DMS53 treated with DMSO at 0.1 percent for 48 hours (cell line): ENCODE data around the gene ZNF865.
"Not testable (repeated sequence)": the region's sequence is repeated elsewhere in the genome, so short reads cannot be mapped to it uniquely, and the experiment has no call there.

Source experiments
- DNase-seq: peaks from one replicate; lab custom pipeline; 2025; ENCODE audit not compliant: unreplicated experiment; lab: John Stamatoyannopoulos, UW

ZNF865 gene

GRCh38 chr19:55605637-55606470 lies at the start of gene ZNF865:
ZNF865 (plus strand) TSS chr19:55605647; CDS start chr19:55613619, 7,972 bp downstream.
- DNase-seq, result peak; percentile 68

GRCh38 chr19:55559684-55560083 lies 45.8 kb upstream of the ZNF865 start:
- DNase-seq, result no peak

- no peak for DNase-seq
Measured at GRCh38 chr19:55563261-55563690, 42.2 kb upstream of the ZNF865 start.

DNA sequence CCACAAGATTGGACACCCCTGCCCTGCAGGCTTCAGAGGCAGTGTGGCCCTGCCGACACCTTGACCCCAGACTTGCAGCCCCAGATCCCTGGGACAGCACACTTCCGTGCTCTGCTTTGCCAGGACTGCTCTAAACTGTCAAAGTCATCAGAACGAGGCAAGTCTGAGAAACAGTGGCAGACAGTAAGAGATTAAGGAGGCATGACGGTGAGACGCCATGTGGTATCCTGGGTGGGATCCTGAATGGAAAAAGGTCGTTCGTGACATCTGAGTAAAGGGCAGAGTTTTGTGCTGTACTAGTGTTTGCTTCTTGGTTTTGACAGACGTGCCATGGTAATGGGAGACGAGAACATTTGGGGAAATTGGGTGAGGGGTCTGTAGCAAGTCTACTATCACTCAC lies 38.6 kb upstream of the ZNF865 start:
- DNase-seq, result no peak

DNA sequence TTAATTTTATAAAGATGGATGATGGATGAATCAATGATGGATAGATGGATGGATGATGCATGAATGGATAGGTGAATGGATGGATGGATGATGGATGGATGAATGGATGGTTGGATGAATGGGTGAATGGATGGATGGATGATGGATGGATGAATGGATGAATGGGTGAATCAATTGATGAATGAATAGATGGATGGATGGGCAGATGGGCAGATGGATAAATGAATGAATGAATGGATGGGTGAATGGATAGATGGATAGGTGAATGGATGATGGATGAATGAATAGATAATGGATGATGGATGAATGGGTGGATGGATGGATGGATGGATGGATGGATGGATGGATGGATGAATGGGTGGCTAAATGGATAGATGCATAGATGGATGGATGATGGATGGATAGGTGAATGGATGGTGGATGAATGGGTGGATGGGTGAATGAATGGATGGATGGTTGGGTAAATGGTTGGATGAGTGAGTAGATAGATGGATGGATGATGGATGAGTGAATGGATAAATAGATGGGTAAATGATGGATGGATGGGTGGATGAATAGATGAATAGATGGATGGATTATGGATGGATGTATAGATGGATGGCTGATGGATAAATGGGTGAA lies 37.6 kb upstream of the ZNF865 start:
- no peak for DNase-seq

DNA sequence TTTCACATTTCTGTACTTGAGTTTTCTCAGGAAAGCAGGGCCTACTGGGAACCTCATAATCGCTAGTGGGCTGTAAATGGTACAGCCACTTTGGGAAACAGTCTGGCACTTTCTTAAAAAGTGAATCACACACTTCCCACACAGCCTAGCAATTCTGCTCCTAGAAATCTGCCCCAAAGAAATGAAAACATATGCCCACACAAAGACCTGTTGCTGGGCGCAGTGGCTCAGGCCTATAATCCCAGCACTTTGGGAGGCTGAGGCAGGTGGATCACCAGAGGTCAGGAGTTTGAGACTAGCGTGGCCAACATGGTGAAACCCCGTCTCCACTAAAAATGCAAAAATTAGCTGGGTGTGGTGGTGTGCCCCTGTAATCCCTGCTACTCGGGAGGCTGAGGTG lies 36.0 kb upstream of the ZNF865 start:
- not testable (repeated sequence) for DNase-seq

- not testable (repeated sequence) for DNase-seq
Measured at GRCh38 chr19:55573929-55574328, 31.5 kb upstream of the ZNF865 start.

GRCh38 chr19:55576746-55577145 lies 28.7 kb upstream of the ZNF865 start:
- no peak for DNase-seq

DNA sequence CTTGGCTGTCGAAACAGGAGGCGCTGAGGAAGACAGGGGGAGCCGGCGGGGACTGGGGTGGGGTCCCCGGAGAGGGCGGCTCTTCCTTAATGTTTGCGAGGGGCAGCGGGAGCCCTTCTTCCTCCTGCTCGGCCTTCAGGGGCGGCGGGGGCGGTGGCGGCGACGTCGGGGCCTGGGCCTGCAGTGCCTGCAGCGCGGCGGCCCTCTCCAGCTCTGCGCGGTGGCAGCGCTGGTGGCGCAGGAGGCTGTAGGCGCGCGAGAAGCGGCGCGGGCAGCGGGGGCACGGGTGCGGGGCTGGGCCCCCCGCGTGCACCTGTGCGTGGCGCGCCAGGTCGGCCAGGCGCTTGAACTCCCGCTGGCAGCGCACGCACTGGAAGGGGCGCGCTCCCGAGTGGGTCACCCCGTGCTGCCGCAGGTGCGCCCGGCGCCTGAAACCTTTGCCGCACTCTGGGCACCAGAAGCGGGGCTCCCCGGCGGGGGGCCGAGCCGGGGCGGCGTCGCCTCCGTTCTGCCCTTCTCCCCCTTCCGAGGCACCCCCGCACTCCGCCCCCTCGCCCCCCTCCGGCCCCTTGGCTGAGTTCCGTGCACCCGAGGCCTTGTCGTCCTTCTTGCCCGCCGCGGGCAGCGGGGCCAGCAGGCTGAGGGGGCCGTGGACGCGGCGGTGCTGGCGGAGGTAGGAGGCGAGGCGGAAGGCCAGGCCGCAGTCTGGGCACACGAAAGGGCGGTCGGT lies 27.3 kb upstream of the ZNF865 start:
- DNase-seq, result no peak

DNA sequence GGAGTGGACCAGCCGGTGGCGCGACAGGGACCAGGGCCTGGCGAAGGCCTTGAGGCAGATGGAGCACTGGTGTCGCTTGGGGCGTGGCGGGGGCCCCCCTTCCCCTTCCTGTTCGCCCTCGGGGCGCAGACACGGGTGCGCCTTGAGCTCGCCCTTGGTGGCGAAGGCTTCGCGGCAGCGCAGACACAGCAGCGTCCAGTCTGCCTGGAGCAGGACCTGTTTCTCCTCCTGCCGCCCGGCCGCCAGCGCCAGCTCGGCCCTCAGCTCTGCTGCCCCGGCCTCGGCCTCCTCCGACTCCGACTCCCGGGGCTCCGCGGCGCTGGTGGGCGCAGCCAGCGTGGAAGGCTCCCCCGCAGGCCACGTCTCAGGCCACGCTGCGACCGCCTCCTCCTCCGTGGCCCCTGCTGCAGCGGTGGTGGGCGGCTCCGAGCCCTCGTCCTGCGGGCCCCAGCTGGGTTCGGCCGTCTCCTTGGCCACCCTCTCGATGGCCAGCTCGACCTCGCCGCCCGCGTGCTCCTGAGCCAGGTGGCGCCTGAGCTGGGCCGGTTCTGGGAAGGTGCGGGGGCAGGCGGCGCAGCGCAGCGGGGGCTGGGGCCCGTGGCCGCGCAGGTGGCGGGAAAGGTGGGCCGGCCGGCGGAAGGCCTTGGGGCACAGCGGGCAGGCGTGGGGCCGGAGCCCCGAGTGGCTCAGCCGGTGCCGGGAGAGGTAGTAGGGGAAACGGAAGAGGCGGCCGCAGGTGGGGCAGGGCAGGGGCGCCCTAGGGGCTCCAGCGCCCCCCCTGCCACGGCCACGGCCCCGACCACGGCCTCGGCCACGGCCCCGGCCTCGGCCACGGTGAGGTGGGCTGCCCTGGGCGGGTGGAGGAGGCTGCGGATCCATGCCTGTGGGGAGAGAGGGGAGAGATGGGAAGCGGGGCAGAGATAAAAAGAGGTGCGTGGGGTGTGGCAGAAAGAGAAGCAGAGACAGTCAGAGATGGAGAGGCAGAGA lies 26.4 kb upstream of the ZNF865 start:
- DNase-seq, result no peak

DNA sequence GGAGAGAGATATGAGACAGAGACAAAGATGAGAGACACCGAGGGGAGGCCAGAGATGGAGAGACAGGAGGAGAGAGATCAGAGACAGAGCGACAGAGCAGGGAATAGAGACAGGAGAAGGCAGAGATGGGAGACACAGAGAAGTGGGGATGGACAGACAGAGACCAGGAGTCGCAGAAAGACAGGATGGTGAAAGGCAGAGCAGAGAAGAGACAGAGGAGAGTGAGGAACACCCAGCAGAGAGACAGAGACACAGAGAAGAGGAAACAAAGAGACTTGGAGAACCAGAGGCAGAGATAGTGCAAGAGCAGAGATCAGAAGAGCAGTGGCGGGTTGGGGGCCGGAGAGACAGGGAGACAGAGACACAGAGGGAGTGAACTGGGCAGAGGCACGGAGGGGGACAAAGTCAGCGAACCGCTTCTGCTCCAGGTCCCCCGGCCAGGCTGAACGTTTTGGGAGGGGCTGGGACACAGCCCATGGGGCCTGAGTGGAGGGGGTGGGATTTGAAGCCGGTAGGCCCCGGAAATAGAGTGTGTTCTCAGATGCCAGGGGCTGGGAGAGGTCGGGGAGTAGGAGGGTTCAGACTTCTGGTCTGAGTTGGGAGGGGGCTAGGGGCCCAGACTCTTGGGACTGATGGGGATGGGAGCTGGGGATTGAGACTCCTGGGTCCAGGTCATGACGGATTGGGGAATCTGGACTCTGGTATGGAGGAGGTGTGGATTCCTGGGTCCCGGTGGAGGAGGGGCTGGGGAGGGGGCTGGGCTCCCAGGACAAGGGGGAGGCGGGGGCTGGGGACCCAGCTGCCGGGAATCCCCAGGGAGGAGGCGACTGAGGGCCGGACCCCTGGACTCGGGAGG lies 25.5 kb upstream of the ZNF865 start:
- DNase-seq, result no peak

DNA sequence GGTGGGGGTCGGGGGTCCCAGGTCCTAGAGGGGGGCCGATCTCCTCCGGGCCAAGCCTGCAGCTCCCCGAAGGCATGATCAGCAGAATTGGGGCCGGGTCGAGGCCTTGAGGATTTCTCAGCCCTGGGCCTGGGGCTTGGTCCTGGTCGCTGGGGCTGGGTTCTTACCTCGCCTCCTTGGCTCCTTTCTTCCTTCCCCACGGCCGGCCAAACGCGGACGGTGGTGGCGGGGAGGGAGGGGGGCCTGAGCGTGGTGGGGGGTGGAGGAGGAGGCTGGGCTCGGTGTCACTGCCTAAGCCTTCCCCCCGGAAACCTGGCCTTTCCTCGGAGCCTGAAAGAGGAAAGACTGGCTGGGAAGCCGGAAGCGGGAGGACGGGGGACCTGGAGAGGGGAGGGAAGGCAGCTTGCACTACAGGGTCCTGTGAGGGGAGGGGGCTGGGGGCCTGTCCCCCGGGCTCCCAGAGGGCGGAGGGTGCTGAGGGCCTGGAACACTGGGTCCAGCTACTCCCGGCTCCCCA lies 24.8 kb upstream of the ZNF865 start, which contains the start of gene ZNF579:
TSS of gene ZNF579 (minus strand) at position 221 of the 517 bp plus-strand sequence. CDS start 1,209 bp downstream, outside the sequence.
- peak; percentile 70 for DNase-seq

DNA sequence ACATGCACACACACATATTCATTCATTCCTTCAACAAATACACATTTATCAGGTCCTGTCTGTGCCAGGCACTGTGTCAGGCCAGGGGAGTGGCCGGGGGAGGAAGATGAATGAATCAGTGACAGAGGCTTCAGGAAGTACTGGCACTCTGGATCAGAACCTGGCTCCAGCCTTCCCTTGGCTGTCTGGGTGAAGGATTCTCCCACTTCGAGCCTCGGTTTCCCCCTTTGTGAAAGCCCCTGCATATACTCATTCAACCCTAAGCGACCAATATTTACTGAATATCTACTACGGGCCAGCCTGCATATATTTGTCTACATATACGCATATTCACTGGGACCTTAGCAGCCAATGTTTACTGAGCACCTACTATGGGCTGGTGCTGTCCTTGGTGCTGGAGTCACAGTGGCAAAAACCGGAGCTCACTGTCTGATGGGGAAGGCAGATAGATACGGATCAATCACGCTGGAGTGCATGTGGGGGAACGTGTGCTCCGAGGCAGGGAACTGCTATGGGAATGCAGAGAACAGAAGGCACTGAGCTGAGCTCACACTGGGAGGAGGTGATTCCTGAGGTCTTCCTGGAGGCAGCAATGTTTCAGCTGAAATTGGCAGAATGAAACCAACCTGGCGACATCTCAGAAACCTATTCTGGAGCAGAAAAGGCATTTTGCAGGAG lies 24.2 kb upstream of the ZNF865 start:
- peak; percentile 55 for DNase-seq

DNA sequence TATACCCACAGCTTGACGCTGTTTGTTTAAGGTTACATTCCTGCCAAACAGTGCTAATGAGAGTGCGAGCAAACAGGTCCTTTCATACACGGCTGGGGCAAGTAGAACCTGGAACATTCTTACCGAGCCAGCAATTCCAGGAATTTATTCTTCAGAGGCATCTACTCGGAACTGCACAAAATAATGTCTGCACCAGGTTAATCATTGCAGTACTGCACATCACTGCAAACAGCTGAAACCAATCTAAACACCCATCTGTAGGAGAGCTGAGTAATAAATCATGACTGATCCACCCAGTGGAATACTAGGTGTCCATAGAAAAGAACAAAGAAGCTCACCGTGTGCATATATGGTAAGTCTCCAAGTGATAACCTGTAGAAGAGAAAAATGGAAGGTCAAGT lies 23.6 kb upstream of the ZNF865 start:
- DNase-seq, result peak; percentile 82

- not testable (repeated sequence) for DNase-seq
Measured at GRCh38 chr19:55582284-55582683, 23.2 kb upstream of the ZNF865 start.

DNA sequence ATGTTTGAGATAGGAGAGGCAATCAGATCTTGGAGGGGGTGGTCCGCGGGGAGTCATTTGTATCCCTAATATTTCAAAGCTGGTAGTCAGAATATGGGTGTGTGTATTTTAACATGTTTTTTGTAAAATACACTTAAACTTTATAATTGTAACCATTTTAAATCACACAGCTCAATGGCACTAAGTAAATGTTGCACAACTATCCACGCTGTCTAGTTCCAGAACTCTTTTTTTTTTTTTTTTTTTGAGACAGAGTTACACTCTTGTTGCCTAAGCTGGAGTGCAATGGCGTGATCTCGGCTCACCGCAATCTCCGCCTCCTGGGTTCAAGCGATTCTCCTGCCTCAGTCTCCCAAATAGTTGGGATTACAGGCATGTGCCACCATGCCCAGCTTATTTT lies 21.6 kb upstream of the ZNF865 start:
- not testable (repeated sequence) for DNase-seq

- DNase-seq, result no peak
Measured at GRCh38 chr19:55584871-55585270, 20.6 kb upstream of the ZNF865 start.

DNA sequence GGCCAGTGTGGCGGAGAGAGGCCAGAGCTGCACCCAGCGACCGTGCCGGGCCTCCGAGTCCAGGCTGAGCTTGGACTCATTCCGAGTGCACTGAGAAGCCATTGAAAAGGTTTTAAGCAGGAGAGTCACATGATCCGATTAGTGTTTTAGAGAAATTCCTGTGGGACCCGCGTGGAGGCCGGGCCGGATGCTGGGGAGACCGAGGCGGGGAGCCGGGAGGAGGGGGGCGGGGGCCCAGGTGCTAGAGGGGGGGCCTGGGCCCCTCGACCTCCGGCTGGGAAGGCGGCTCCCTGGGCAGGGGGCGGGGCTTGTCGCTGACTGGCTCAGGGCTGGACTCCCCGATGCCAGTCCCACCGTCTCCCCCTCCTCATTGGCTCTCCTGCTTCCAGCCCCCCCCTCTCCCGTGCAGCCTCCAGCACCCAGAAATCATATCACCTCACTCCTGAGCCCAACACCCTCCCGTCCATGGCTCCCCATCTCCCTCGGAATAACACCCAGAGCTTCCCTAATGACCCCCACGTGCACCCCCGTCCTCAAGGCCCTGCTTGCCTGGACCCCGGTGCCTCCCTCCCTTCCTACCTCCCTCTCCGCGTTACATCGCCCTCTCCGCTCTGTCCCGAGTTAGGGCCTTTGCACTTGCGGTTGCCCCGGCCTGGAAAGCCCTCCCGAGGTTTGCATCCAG lies 19.6 kb upstream of the ZNF865 start:
- no peak for DNase-seq
